GM23338 (cell line): ENCODE results near the gene NEK8.

Experiments
- CREB1 ChIP-seq: fragments of 250-450 bp; sonication (Bioruptor Pico); IDR thresholded peaks from 2 replicates; pipeline ENCODE4 v1.5.0; 2020; ENCODE audit warnings: low read depth, mild to moderate bottlenecking, moderate library complexity
- CTCF ChIP-seq, 2 experiments: fragments of 200-600 bp in 1 of 2; sonication (generic) in 1 of 2; conservative IDR thresholded peaks; 2 replicates each; pipeline versions ENCODE4 v1.5.1 to v1.6.1; 2016 to 2017; ENCODE audit warnings: antibody characterized with exemption in 2 of 2, low read depth in 2 of 2, mild to moderate bottlenecking in 2 of 2, moderate library complexity in 1 of 2
- ETS1 ChIP-seq: IDR thresholded peaks from 2 replicates; pipeline ENCODE4 v1.6.1; 2016; ENCODE audit warnings: antibody characterized with exemption
- EZH2 ChIP-seq: fragments of 200-600 bp; sonication (generic); IDR thresholded peaks from one replicate; pipeline ENCODE4 v1.8.0; 2017; ENCODE audit warnings: antibody characterized with exemption, mild to moderate bottlenecking, low read depth; ENCODE audit not compliant: unreplicated experiment
- EZH2phosphoT487 ChIP-seq: fragments of 200-600 bp; sonication (generic); IDR thresholded peaks from one replicate; pipeline ENCODE4 v1.8.1; 2018; ENCODE audit warnings: antibody characterized with exemption; ENCODE audit not compliant: unreplicated experiment
- JUNB ChIP-seq: IDR thresholded peaks from one replicate; pipeline ENCODE4 v1.6.1; 2016; ENCODE audit warnings: antibody characterized with exemption; ENCODE audit not compliant: unreplicated experiment
- POLR2AphosphoS5 ChIP-seq: IDR thresholded peaks from 2 replicates; pipeline ENCODE4 v1.6.1; 2016; ENCODE audit warnings: antibody characterized with exemption, low read depth
- REST ChIP-seq: IDR thresholded peaks from one replicate; pipeline ENCODE4 v1.6.1; 2018; ENCODE audit warnings: antibody characterized with exemption; ENCODE audit not compliant: unreplicated experiment
- STAT1 ChIP-seq: IDR thresholded peaks from one replicate; pipeline ENCODE4 v1.6.1; 2016; ENCODE audit warnings: antibody characterized with exemption; ENCODE audit not compliant: unreplicated experiment
- ZNF114 ChIP-seq: fragments of 250-450 bp; sonication (Bioruptor Pico); IDR thresholded peaks from 2 replicates; pipeline ENCODE4 v1.5.0; 2020; ENCODE audit warnings: mild to moderate bottlenecking, moderate library complexity
- ZNF331 ChIP-seq: fragments of 250-450 bp; sonication (Bioruptor Pico); IDR thresholded peaks from 2 replicates; pipeline ENCODE4 v1.5.0; 2020; ENCODE audit warnings: low read depth, mild to moderate bottlenecking, moderate library complexity

GRCh38 chr17:28763137-28763799, 34.7 kb downstream of the NEK8 start:
- TF ChIP-seq CTCF (conservative IDR thresholded peaks at IDR 0.05; ENCODE audit: low read depth in 2 of 2) (no peak), REST (no peak), ZNF114 (no peak), POLR2AphosphoS5 (no peak), STAT1 (no peak), EZH2 (no peak), ETS1 (no peak), EZH2phosphoT487 (no peak), ZNF331 (CRISPR knock-in tag) (no peak), JUNB (no peak), CREB1 (CRISPR knock-in tag) (no peak)
